Ectodermal cell (in vitro differentiated cells): ENCODE measurements around the gene PRKCA.
A peak's percentile ranks its signal among the peaks of the same experiment; 100 is the strongest.

Experiments
- H3K27ac ChIP-seq: 2 replicates; pipeline ENCODE4 v1.7.0; 2013; ENCODE audit warnings: mild to moderate bottlenecking, low read depth, low read length; ENCODE audit not compliant: insufficient read depth, poor library complexity, severe bottlenecking
- H3K27me3 ChIP-seq: 2 replicates; pipeline ENCODE4 v1.7.0; 2013; ENCODE audit warnings: mild to moderate bottlenecking, low read length; ENCODE audit not compliant: insufficient read depth, control insufficient read depth, poor library complexity, severe bottlenecking
- H3K36me3 ChIP-seq: one replicate; pipeline ENCODE4 v1.7.0; 2013; ENCODE audit warnings: low read length; ENCODE audit not compliant: control insufficient read depth, insufficient read depth
- H3K4me1 ChIP-seq: one replicate; pipeline ENCODE4 v1.7.0; 2013; ENCODE audit warnings: low read length; ENCODE audit not compliant: control insufficient read depth, insufficient read depth
- H3K4me3 ChIP-seq: 2 replicates; pipeline ENCODE4 v1.7.0; 2013; ENCODE audit warnings: low read depth, low read length, control low read depth; ENCODE audit not compliant: insufficient read depth
- H3K9me3 ChIP-seq: 2 replicates; pipeline ENCODE4 v1.7.0; 2013; ENCODE audit warnings: mild to moderate bottlenecking, low read length, moderate library complexity; ENCODE audit not compliant: control insufficient read depth
- WGBS, 2 experiments: methylation state at CpG; one replicate each; pipeline ENCODE4 v1.1.7; 2013; ENCODE audit warnings: missing lambda C conversion rate in 2 of 2; 5-methylcytosine and 5-hydroxymethylcytosine counted together

The PRKCA gene

DNA sequence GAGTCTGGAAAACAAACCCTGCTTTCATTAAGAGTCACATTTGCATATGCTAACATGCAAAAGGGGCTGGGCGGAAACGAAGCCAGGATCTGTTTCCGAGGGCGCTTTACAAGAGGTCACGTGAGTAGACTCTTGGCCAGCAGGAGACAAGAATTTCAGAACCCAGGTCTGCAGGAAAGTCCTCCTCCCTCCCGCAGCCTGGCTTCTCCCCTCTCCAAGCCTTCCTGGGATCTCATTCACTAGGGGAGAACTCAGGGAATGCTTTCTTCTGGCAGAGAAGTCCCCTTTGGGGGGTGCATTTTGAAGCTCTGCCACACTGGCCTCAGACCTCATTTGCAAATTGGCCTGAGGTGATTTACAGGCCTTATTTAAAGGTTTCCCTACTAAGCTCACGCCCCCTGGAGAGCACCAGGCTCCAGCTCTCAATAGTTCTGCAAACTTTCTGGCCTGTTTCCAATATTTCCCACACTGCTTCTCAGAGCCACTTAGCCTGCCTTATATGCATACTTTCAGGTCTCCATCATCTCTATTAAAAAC, 475.3 kb downstream of the PRKCA start:
- H3K36me3 ChIP-seq: no peaks in the 10 kb centered on the region
- H3K4me3 ChIP-seq: no peak overlapping the region
- peak overlapping the region; percentile 23 for H3K27ac ChIP-seq
- H3K9me3 ChIP-seq: no peaks in the 10 kb centered on the region
- H3K27me3 ChIP-seq: no peaks in the 10 kb centered on the region
- H3K4me1 ChIP-seq: peaks cover 26% of the 10 kb centered on the region
- WGBS, 2 experiments: 20 to 24% methylated on average over 7 of the region's 7 CpGs

DNA sequence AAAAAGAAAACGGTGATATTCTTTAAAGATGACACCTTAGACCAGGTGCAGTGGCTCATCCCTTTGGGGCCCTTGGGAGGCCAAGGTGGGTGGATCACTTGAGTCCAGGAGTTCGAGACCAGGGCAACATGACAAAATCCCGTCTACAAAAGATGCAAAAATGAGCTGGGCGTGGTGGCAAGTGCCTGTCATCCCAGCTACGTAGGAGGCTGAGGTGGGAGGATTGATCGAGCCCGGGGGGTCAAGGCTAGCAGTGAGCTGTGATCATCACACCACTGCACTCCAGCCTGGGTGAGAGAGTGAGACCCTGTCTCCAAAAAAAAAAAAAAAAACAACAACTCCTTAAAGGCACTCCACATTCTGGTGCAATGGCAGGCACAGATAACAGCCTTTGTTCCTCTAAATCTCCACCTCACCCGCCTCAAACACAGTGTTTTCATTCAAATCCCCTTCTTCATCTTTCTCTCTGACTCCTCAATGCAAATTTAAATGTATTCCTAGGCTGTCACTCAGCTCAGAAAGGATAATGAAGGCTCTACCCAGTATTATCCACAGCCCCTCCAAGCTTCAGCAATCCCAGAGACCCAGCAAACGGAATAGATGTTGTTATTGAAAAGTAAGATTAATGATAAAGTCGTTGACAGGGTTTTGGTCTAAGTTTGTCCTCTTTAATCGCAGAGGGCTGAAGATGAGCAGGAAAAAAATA, 476.3 kb downstream of the PRKCA start:
- Histone ChIP-seq H3K4me1 (peaks cover 29% of the 10 kb centered on the region), H3K4me3 (no peak overlapping the region), H3K27me3 (no peaks in the 10 kb centered on the region), H3K36me3 (no peaks in the 10 kb centered on the region), H3K27ac (no peak overlapping the region), H3K9me3 (no peaks in the 10 kb centered on the region)
- 77 to 82% methylated on average over 11 of the region's 11 CpGs for WGBS, 2 experiments

DNA sequence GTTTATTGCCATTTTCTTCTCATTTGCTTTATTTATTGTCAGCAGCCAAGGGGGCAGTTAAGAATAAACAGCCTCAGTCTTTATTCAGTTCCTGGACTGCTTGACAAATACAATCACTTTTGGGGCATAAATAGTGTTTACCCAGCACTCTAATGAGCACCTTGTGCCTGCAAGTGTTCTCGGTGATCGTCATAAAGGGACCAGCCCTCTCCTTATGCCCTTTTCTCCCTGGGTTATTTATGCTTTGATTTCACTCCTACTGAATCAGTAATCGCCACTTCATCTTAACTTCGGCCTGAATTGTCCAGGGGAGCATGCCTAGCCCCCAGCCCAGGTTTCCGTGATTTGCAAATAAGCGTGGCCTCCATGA, 476.8 kb downstream of the PRKCA start:
- no peak overlapping the region for H3K4me3 ChIP-seq
- 89 to 91% methylated on average over 6 of the region's 6 CpGs for WGBS, 2 experiments
- no peaks in the 10 kb centered on the region for H3K9me3 ChIP-seq
- H3K36me3 ChIP-seq: no peaks in the 10 kb centered on the region
- H3K27me3 ChIP-seq: no peaks in the 10 kb centered on the region
- H3K27ac ChIP-seq: no peak overlapping the region
- peaks cover 32% of the 10 kb centered on the region for H3K4me1 ChIP-seq

DNA sequence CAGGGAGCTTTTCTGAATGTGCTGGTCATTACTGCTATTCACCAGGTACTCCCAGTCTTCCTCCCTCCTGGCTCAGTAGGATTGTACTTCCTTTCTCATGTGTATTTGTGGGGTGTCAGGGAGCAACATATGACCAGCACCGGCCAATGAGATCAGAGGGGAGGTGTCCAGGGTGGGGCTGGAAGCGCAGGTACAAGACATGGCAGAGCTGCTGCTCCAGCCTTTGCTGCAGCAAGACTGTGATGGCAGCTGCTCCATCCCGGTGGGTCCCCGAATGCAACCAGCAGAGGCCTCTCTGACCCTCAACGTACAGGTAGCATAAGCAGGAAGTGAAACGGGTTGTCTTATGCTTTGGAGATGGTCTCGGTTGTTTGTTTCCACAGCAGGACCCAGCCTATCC, 478.7 kb downstream of the PRKCA start:
- Histone ChIP-seq H3K9me3 (no peaks in the 10 kb centered on the region), H3K36me3 (no peaks in the 10 kb centered on the region), H3K4me3 (no peak overlapping the region), H3K27me3 (no peaks in the 10 kb centered on the region), H3K27ac (no peak overlapping the region), H3K4me1 (peaks cover 27% of the 10 kb centered on the region)
- WGBS, 2 experiments: 95 to 96% methylated on average over 7 of the region's 7 CpGs

DNA sequence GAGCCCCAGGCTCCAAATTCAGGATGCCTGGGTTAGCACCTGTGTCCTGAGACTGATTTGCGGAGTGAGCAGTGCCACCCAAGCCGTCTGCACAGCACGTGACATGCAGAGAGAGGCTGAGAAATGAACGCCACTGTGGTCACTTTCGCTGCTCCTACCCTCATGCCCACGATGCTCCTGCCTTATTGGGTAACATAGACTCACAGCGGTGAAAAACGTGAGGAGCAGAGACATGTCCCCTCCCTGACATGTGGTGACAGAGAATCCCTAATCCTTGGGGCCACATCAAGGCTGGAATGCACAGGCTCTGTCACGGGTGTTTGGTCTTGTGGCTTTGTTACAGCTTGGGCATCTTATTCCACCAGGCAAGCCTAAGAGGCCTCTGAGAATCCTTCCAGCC, 480.4 kb downstream of the PRKCA start:
- WGBS, 2 experiments: 84 to 87% methylated on average over 9 of the region's 9 CpGs
- no peaks in the 10 kb centered on the region for H3K36me3 ChIP-seq
- no peak overlapping the region for H3K4me3 ChIP-seq
- H3K4me1 ChIP-seq: peaks cover 19% of the 10 kb centered on the region
- H3K27ac ChIP-seq: peak overlapping the region; percentile 44
- no peaks in the 10 kb centered on the region for H3K9me3 ChIP-seq
- H3K27me3 ChIP-seq: no peaks in the 10 kb centered on the region

DNA sequence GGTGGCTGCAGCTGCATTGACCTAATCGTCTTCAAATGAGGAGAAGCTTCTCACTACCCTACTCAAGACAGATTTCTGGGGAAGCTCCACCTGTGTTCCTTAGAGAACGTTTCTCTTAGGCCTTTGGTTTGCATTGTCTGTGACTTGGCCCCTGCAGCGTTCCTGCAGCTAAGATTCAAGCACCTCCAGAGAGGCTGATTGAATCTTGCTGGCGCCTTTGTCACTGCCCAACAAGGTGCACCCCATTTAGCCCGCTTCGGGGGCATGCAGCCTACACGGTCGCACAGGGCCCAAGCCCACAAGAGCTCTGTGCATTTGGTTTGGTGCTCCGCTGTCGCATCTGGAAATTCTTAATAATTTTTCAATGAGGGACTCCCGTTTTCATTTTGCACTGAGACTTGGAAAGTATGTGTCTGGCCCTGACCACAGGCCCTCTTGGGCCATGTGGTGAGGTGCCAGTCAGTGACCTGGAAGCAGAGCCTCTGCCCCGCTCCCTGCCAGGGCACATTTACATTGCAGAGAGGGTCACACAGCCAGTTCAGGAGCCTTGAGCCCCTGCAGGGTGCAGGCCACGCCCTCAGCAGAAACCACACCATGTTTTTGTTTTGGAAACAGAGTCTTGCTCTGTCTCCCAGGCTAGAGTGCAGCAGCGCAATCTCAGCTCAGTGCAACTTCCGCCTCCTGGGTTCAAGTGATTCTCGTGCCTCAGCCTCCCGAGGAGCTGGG, 481.4 kb downstream of the PRKCA start:
- Histone ChIP-seq H3K4me3 (no peak overlapping the region), H3K36me3 (no peaks in the 10 kb centered on the region), H3K27me3 (no peaks in the 10 kb centered on the region), H3K27ac (no peak overlapping the region), H3K9me3 (no peaks in the 10 kb centered on the region), H3K4me1 (peaks cover 13% of the 10 kb centered on the region)
- WGBS, 2 experiments: 89% methylated on average over 17 of the region's 17 CpGs

DNA sequence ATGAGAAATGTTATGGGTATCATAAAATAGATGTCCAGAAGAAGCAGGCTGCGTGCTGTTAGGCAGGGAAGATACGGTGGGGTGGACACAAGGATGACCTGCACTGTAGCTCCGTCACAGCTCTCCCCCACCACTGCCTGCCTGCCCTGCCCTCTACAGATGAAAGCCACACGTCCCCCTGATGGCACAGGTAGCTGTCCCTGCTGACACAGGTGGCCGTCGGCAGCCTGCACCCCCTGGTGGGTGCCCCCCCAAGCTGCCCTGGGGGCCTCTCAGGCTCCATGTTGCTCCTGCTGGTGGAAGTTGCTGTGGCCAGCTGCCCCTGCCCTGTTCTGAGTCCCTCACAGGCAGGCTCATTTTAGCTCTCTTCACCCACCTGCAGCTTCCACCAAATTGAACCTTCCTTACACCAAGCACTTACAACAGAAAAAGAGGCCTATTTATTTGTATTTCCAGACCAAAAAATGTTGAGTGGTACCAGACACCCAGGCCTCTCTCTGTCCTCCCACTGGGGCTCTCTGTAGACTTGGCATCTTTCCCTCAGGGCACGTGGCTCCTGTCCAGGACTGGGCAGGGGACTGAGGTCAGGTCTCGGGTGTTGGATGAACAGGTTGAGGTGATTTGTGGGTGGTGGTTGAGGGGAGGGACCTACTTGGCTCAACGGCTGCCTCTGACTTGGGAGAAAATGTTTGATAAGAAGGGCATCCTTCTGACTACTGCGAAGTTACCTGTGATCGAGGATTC, 482.4 kb downstream of the PRKCA start:
- Histone ChIP-seq H3K4me1 (peaks cover 6% of the 10 kb centered on the region), H3K4me3 (no peak overlapping the region), H3K9me3 (no peaks in the 10 kb centered on the region), H3K27ac (no peak overlapping the region), H3K27me3 (no peaks in the 10 kb centered on the region), H3K36me3 (no peaks in the 10 kb centered on the region)
- WGBS, 2 experiments: 89 to 92% methylated on average over 11 of the region's 11 CpGs

DNA sequence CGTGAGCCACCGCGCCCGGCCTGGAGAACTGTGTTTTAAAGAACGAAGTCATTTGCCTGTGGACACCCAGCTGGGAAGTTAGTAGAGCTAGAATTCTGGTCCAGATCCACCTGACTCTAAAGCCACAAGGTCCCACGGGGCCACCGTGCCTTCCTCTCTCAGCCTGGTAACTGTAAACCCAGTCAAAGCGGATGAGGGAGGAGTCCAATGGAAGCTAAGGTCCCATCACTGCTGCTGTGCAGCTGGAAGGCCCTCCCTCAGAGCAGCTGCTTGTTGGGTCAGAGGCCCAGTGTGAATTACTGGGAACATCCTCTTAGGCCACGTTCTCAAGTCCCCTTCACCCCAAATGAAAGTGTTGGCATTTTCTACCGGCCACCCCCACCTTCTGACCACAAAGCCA, 483.7 kb downstream of the PRKCA start:
- H3K9me3 ChIP-seq: no peaks in the 10 kb centered on the region
- H3K27me3 ChIP-seq: no peaks in the 10 kb centered on the region
- no peak overlapping the region for H3K4me3 ChIP-seq
- 87% methylated on average over 10 of the region's 10 CpGs for WGBS, 2 experiments
- peaks cover 6% of the 10 kb centered on the region for H3K4me1 ChIP-seq
- H3K36me3 ChIP-seq: no peaks in the 10 kb centered on the region
- no peak overlapping the region for H3K27ac ChIP-seq

DNA sequence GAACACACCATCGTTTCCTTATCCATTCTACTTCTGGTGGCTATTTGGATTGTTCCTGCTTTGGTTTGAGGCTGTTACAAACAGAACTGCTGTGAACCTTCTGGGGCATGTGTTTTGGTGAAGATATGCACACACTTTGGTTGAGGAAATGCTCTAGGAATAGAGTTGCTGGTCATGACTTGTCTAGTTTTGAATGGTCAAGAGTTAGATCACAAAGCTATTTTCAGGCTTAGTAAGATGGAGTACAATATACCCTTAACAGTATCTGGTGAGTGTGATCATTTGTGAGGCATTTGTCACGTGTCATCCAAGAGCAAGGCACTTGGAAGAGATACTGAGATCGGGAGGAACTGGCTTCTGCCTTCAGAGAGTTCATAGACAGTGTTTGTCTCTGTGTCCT, 485.5 kb downstream of the PRKCA start:
- Histone ChIP-seq H3K36me3 (no peaks in the 10 kb centered on the region), H3K27me3 (no peaks in the 10 kb centered on the region), H3K27ac (no peak overlapping the region), H3K4me3 (no peak overlapping the region), H3K9me3 (no peaks in the 10 kb centered on the region), H3K4me1 (peaks cover 6% of the 10 kb centered on the region)
- WGBS, 2 experiments: 92 to 93% methylated on average over 3 of the region's 3 CpGs

DNA sequence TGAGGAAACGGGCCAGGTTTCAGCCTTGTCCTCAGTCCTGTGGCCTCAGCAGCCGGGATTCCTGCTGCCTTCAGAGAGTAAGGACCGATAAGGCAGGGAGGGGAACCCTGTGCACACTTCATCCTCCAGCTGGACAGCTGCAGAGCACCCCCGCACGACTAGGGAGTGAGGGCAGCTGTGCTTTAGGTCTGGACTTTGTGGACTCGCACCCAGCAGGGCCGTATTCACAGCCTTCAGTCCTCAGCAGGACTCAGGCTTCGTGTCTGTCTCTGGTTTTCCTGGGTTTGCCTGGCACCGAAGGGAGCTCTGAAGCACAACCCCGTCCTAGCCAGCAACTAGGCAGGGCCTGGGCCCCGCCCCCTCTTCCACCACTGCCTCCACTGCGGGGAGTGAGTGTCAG, 486.7 kb downstream of the PRKCA start:
- Histone ChIP-seq H3K4me1 (no peaks in the 10 kb centered on the region), H3K9me3 (no peaks in the 10 kb centered on the region), H3K27ac (no peak overlapping the region), H3K4me3 (no peak overlapping the region), H3K27me3 (no peaks in the 10 kb centered on the region), H3K36me3 (no peaks in the 10 kb centered on the region)
- 75 to 77% methylated on average over 12 of the region's 12 CpGs for WGBS, 2 experiments
